ENCODE data around the gene EIF4G1.

DNA sequence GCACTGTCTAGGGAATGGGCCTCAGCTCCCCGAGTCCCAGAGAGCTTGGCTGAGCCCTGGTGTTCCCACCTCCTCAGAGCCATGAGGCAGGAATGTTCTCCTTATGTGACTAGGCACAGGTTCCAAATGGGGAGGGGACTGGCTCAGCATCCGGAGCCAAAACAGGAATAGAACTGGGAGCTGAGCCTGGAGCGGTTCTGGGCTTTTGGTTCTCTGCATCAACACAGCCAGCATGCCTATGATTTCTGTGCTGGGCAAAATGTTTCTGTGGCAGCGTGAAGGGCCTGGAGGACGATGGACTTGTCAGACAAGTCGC, 23.0 kb downstream of the EIF4G1 start, which contains the start of gene FAM131A:
- TF ChIP-seq, protein P1, sequence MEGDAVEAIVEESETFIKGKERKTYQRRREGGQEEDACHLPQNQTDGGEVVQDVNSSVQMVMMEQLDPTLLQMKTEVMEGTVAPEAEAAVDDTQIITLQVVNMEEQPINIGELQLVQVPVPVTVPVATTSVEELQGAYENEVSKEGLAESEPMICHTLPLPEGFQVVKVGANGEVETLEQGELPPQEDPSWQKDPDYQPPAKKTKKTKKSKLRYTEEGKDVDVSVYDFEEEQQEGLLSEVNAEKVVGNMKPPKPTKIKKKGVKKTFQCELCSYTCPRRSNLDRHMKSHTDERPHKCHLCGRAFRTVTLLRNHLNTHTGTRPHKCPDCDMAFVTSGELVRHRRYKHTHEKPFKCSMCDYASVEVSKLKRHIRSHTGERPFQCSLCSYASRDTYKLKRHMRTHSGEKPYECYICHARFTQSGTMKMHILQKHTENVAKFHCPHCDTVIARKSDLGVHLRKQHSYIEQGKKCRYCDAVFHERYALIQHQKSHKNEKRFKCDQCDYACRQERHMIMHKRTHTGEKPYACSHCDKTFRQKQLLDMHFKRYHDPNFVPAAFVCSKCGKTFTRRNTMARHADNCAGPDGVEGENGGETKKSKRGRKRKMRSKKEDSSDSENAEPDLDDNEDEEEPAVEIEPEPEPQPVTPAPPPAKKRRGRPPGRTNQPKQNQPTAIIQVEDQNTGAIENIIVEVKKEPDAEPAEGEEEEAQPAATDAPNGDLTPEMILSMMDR (IDR thresholded peaks at IDR 0.05), result no peak
- peak in 1 of 2 donors; percentile 20 for TF ChIP-seq POLR2A (IDR thresholded peaks at IDR 0.05)

Data from uterus (tissue), 2 donors.